H1 (cell line): ENCODE measurements around the gene ZNF383. TPM values are rescaled to one million over a fixed set of nuclear protein-coding genes. Genes with fewer than 3 reads are reported as not detected.
"Not testable (repeated sequence)": the region's sequence is repeated elsewhere in the genome, so short reads cannot be mapped to it uniquely, and the experiment has no call there.

Source experiments
- CTCF ChIA-PET: fragments of 300-600 bp; sonication (Branson Sonifier 250); formaldehyde crosslinking; loops from one replicate; lab custom pipeline; 2021; ENCODE audit not compliant: partially characterized antibody; lab: Charles Lee
- POLR2A ChIA-PET: fragments of 300-600 bp; sonication (Branson Sonifier 250); formaldehyde crosslinking; loops from one replicate; lab custom pipeline; 2021; ENCODE audit warnings: inconsistent platforms; ENCODE audit not compliant: partially characterized antibody; lab: Charles Lee
- DNase-seq, 2 experiments: peaks; one replicate each; pipeline versions ENCODE4 v3.0.0 to v3.0.0-alpha.2; 2010 to 2022; ENCODE audit warnings: low spot score in 2 of 2, low read depth in 1 of 2, mixed read lengths in 1 of 2
- FAIRE-seq: peaks from 2 replicates; lab custom pipeline; 2011; peaks lifted over from hg19 to GRCh38; lab: Jason Lieb, UNC
- H2AFZ ChIP-seq: 2 replicates; pipeline ENCODE4 v1.8.1; 2012; ENCODE audit warnings: low read length, inconsistent platforms
- H2AK5ac ChIP-seq: 2 replicates; pipeline ENCODE4 v1.6.1; 2013; ENCODE audit warnings: low read depth, low read length
- H2BK120ac ChIP-seq: replicated peaks from 2 replicates; pipeline ENCODE3; 2013; ENCODE audit warnings: low read depth, low read length, inconsistent platforms
- H2BK12ac ChIP-seq: 2 replicates; pipeline ENCODE4 v1.6.1; 2013; ENCODE audit warnings: low read depth, low read length
- H2BK15ac ChIP-seq: 2 replicates; pipeline ENCODE4 v1.6.1; 2013; ENCODE audit warnings: low read length
- H2BK20ac ChIP-seq: 2 replicates; pipeline ENCODE4 v1.6.1; 2013; ENCODE audit warnings: low read length
- H2BK5ac ChIP-seq: 2 replicates; pipeline ENCODE4 v1.6.1; 2013; ENCODE audit warnings: low read depth, low read length
- H3K14ac ChIP-seq: 2 replicates; pipeline ENCODE4 v1.6.1; 2013; ENCODE audit warnings: inconsistent platforms; ENCODE audit not compliant: insufficient read length
- H3K18ac ChIP-seq: 2 replicates; pipeline ENCODE4 v1.6.1; 2013; ENCODE audit warnings: low read length; ENCODE audit errors: extremely low read depth
- H3K23ac ChIP-seq: 2 replicates; pipeline ENCODE4 v1.6.1; 2013; ENCODE audit warnings: inconsistent platforms; ENCODE audit not compliant: insufficient read length
- H3K23me2 ChIP-seq: 2 replicates; pipeline ENCODE4 v1.6.1; 2013; ENCODE audit warnings: low read depth, low read length
- H3K27ac ChIP-seq: 2 replicates; pipeline ENCODE4 v1.6.1; 2011; ENCODE audit warnings: low read depth, low read length, inconsistent platforms
- H3K27me3 ChIP-seq, 4 experiments: replicated peaks in 1 of 4; 1 replicate in 1 of 4; 2 replicates in 3 of 4; pipeline versions ENCODE4 v1.6.1 to v1.8.1; 2011 to 2013; ENCODE audit warnings: low read length in 3 of 4, mild to moderate bottlenecking in 3 of 4, inconsistent platforms in 2 of 4, mixed read lengths in 2 of 4, moderate library complexity in 1 of 4; ENCODE audit not compliant: control insufficient read depth in 3 of 4, insufficient read depth in 3 of 4; ENCODE audit errors: extremely low read depth in 1 of 4
- H3K36me3 ChIP-seq, 4 experiments: 2 replicates each; pipeline versions ENCODE4 v1.6.1 to v1.8.1; 2011 to 2013; ENCODE audit warnings: mild to moderate bottlenecking in 4 of 4, low read length in 3 of 4, moderate library complexity in 2 of 4, control low read depth in 1 of 4, inconsistent platforms in 1 of 4; ENCODE audit not compliant: insufficient read depth in 4 of 4, control insufficient read depth in 2 of 4
- H3K4ac ChIP-seq: replicated peaks from 2 replicates; pipeline ENCODE3; 2013; ENCODE audit warnings: low read length, low read depth, mixed read lengths, inconsistent platforms; ENCODE audit not compliant: insufficient read length
- H3K4me1 ChIP-seq, 4 experiments: replicated peaks in 1 of 4; 1 replicate in 1 of 4; 2 replicates in 3 of 4; pipeline versions ENCODE4 v1.6.1 to v1.8.1; 2011 to 2013; ENCODE audit warnings: low read length in 3 of 4, inconsistent platforms in 2 of 4, mixed read lengths in 1 of 4; ENCODE audit not compliant: insufficient read depth in 4 of 4, control insufficient read depth in 3 of 4
- H3K4me2 ChIP-seq, 2 experiments: 2 replicates each; pipeline versions ENCODE4 v1.6.1 to v1.8.1; 2011 to 2013; ENCODE audit warnings: low read depth in 2 of 2, low read length in 2 of 2, control low read depth in 1 of 2, inconsistent platforms in 1 of 2, mild to moderate bottlenecking in 1 of 2; ENCODE audit not compliant: insufficient read depth in 1 of 2
- H3K4me3 ChIP-seq, 4 experiments: fragments of 200-600, 300-600 bp in 1 of 4; sonication (generic), shearing (Covaris generic), sonication (Bioruptor Twin) in 1 of 4; 2 replicates each; pipeline versions ENCODE4 v1.5.1 to v1.8.1; 2011 to 2016; ENCODE audit warnings: low read length in 4 of 4, low read depth in 3 of 4, control low read depth in 2 of 4, inconsistent platforms in 2 of 4, mild to moderate bottlenecking in 2 of 4, mixed read lengths in 1 of 4, moderate library complexity in 1 of 4; ENCODE audit not compliant: insufficient read depth in 2 of 4; ENCODE audit errors: extremely low read depth in 1 of 4
- H3K56ac ChIP-seq: replicated peaks from 2 replicates; pipeline ENCODE3; 2013; ENCODE audit warnings: low read depth, mild to moderate bottlenecking, mixed read lengths, low read length, inconsistent platforms; ENCODE audit not compliant: insufficient read length
- H3K79me1 ChIP-seq: 2 replicates; pipeline ENCODE4 v1.6.1; 2013; ENCODE audit warnings: low read depth, low read length, control low read depth
- H3K79me2 ChIP-seq, 2 experiments: 2 replicates each; pipeline versions ENCODE4 v1.6.1 to v1.8.1; 2012 to 2013; ENCODE audit warnings: low read length in 2 of 2, mild to moderate bottlenecking in 2 of 2, inconsistent platforms in 1 of 2; ENCODE audit not compliant: insufficient read depth in 2 of 2, control insufficient read depth in 1 of 2
- H3K9ac ChIP-seq, 4 experiments: replicated peaks in 1 of 4; 1 replicate in 1 of 4; 2 replicates in 3 of 4; pipeline versions ENCODE4 v1.6.1 to v1.8.1; 2011 to 2013; ENCODE audit warnings: low read depth in 3 of 4, low read length in 3 of 4, control low read depth in 2 of 4, mild to moderate bottlenecking in 2 of 4, moderate library complexity in 2 of 4, inconsistent platforms in 1 of 4; ENCODE audit errors: extremely low read depth in 1 of 4
- H3K9me3 ChIP-seq, 2 experiments: 2 replicates each; pipeline versions ENCODE4 v1.6.1 to v1.8.1; 2012 to 2013; ENCODE audit warnings: mild to moderate bottlenecking in 2 of 2, moderate library complexity in 2 of 2, control low read depth in 1 of 2, inconsistent platforms in 1 of 2, low read depth in 1 of 2, low read length in 1 of 2, mixed read lengths in 1 of 2; ENCODE audit not compliant: insufficient read depth in 2 of 2
- H4K20me1 ChIP-seq, 2 experiments: replicated peaks in 1 of 2; 2 replicates each; pipeline versions ENCODE3 to v1.8.1; 2011 to 2013; ENCODE audit warnings: inconsistent platforms in 2 of 2, low read length in 2 of 2, mild to moderate bottlenecking in 1 of 2; ENCODE audit not compliant: insufficient read depth in 2 of 2, control insufficient read depth in 1 of 2
- H4K5ac ChIP-seq: 2 replicates; pipeline ENCODE4 v1.6.1; 2013; ENCODE audit warnings: low read length, low read depth, mixed read lengths, inconsistent platforms; ENCODE audit not compliant: insufficient read length
- H4K8ac ChIP-seq: 2 replicates; pipeline ENCODE4 v1.8.0; 2013; ENCODE audit warnings: mild to moderate bottlenecking, moderate library complexity, low read length, inconsistent platforms; ENCODE audit not compliant: insufficient read depth; ENCODE audit errors: extremely low read depth
- H4K91ac ChIP-seq: replicated peaks from 2 replicates; pipeline ENCODE3; 2013; ENCODE audit warnings: low read length, mixed read lengths, inconsistent platforms; ENCODE audit not compliant: insufficient read length
- WGBS, 2 experiments: shearing (Covaris generic) in 1 of 2; methylation state at CpG; one replicate each; pipeline versions ENCODE4 v1.1.6 to v1.1.7; 2013 to 2015; ENCODE audit warnings: low lambda C conversion rate in 2 of 2, mixed read lengths in 2 of 2, inconsistent platforms in 1 of 2, low coverage in 1 of 2, missing lambda C conversion rate in 1 of 2; ENCODE audit not compliant: insufficient replicate concordance in 2 of 2, insufficient coverage in 1 of 2, insufficient read length in 1 of 2; ENCODE audit errors: extremely low coverage in 1 of 2, missing lambda C conversion rate in 1 of 2; 5-methylcytosine and 5-hydroxymethylcytosine counted together
- polyA plus RNA-seq, 7 experiments: library from polyadenylated mRNA; depleted of rRNA in 3 of 7; stranded (reverse) in 5 of 7; unstranded in 2 of 7; fragments of >200 nt in 5 of 7; fragments of 200-250 nt in 2 of 7; gene quantifications; 1 replicate in 5 of 7; 2 replicates in 1 of 7; 4 replicates in 1 of 7; pipeline versions ENCODE4 v1.2.1 to v1.2.3, GENCODE V29; 2011 to 2013; ENCODE audit warnings: missing spikeins in 2 of 7, mixed read lengths in 2 of 7
- total RNA-seq: library from RNA; stranded (reverse); fragmentation: NEBNext Ultra II Directional; extraction: Animal tissue kit (Norgen Biotek cat#: 25700); gene quantifications from 2 replicates; pipeline ENCODE4 v1.2.1, GENCODE V29; 2021

Gene ZNF383
- total and polyA plus RNA-seq, 2 of the 8 experiments (the other 6 are each of a cell fraction or from before 2014, with no cell fraction given), result 1.2 to 3.9 TPM

DNA sequence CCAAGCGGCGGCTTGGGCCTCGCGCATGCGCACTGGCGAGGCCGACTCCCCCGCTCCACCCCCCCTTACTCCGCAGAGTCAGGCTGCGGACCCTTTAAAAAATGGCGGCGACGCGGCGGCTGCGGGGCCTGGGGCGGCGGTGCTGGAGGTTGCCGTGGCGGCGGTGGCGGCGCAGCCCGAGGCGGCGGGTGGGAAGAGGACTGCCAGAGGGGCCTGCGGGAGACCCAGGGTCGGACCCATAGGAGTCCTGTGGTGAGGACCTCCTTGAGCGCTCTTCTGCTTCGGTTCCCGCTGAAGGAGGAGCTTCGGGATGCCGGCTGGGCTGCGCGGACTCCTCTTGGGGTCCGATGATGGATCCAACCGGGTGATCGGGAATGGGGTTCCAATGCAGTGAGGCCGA lies 71.2 kb downstream of the ZNF383 start:
- H2BK20ac ChIP-seq, H3K79me2 ChIP-seq, H2BK12ac ChIP-seq, POLR2A ChIA-PET, H3K27ac ChIP-seq, H4K91ac ChIP-seq, H3K18ac ChIP-seq, H2BK120ac ChIP-seq, H2AFZ ChIP-seq, H3K23me2 ChIP-seq, H3K23ac ChIP-seq, H3K4me1 ChIP-seq, H3K79me1 ChIP-seq, H2BK15ac ChIP-seq, H3K4ac ChIP-seq, H3K14ac ChIP-seq, H4K8ac ChIP-seq, H2BK5ac ChIP-seq, H3K56ac ChIP-seq, H2AK5ac ChIP-seq, H3K36me3 ChIP-seq, CTCF ChIA-PET, FAIRE-seq, H4K5ac ChIP-seq, H3K9ac ChIP-seq, H3K4me2 ChIP-seq, H4K20me1 ChIP-seq, H3K27me3 ChIP-seq, H3K4me3 ChIP-seq: not testable (repeated sequence)
- WGBS, 2 experiments, result 94% methylated on average over 32 of the region's 39 CpGs; no CpG with 5 or more reads in 1 of the 2 experiments
- DNase-seq, result peak in 1 of 2 experiments; percentile 75
- H3K9me3 ChIP-seq, result peaks cover 13 to 15% of the 10 kb centered on the region in 2 experiments
